NCI-H2029 (cell line): Measurements from ENCODE around the gene TRAM2.
"Not testable (repeated sequence)": the region's sequence is repeated elsewhere in the genome, so short reads cannot be mapped to it uniquely, and the experiment has no call there.

Source experiments
- DNase-seq: peaks from one replicate; lab custom pipeline; 2025; lab: John Stamatoyannopoulos, UW

Gene TRAM2

GRCh38 chr6:52483671-52484003, 93.2 kb downstream of the TRAM2 start:
- DNase-seq: no peak

DNA sequence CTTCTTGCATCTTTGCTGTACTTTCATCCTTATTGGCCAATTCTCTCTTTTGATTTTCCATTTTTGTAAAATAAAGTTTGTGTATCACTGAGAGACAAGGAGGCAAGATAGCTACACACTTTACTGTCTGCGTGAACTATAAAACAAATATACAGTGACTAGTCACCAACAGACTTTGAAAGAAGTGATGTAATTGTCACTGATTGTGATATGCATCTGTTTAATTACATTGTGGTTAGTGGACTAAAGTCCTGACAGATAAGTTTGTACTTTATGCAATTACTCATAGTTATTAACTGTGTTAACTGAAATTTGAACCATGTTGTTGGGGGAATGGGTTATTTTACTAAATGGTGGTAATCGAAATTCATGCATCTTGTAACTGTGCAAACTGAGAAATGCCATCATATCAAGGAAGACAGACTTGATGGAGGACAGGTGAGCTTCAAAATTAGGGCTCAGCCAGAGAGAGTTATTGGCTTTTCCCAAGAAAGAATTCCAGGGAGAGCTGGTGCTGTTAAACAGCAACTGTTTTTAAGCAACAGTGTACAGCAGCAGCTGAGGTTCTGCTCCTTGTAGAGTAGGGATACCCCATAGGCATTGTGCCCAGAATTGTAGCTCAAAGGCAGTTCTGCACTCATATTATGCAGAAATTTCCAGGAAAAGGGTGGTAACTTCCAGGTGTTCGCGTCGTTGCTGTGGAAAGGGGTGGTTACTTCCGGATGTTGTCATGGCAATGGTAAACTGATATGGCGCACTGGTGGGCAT, 93.8 kb downstream of the TRAM2 start:
- DNase-seq: no peak

- DNase-seq: no peak
These were observed 101.6 kb downstream of the TRAM2 start for GRCh38 chr6:52475307-52475706.

DNA sequence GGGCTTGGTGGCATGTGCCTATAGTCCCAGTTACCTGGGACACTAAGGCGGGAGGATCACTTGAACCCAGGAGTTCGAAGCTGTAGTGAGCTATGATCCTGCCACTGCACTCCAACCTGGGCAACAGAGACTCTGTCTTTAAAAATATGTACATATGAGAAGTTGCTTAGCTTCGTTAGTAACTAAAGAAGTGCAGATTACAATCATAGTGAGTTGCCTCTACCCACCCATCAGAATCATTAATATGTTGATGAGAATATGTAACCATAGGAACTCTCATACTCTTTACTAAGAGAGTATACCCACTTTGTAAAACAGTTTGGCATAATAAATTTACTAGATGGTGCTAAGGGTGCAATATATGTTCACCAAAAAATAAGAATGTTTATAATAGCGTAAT, 102.7 kb downstream of the TRAM2 start:
- no peak for DNase-seq

- DNase-seq: not testable (repeated sequence)
These were observed 115.7 kb downstream of the TRAM2 start for GRCh38 chr6:52461194-52461593.

GRCh38 chr6:52457096-52457495, 119.8 kb downstream of the TRAM2 start:
- no peak for DNase-seq

DNA sequence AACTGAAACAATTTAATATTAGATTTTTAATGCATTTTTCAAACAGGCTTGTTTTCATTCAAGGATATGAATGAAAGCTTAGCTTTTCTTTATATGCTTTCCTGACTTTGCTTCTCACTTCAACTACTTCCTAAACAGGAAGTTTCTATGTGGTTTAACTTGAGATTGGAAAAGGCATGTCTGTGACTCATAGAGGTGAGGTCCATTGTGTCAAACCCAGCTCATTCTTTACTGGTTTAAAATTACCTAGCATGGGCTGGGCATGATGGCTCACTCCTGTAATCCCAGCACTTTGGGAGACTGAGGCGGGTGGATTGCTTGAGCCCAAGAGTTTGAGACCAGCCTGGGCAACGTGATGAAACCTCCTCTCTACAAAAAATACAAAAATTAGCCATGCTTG, 122.3 kb downstream of the TRAM2 start:
- no peak for DNase-seq
